Caco-2 (cell line): ENCODE measurements around the gene SNX25. TPM values are rescaled to one million over a fixed set of nuclear protein-coding genes. Genes with fewer than 3 reads are reported as not detected.
"Not testable (repeated sequence)": the region's sequence is repeated elsewhere in the genome, so short reads cannot be mapped to it uniquely, and the experiment has no call there.

Experiments used
- BruUV-seq: library from RNA; stranded (reverse); fragments of 400-500 nt; replicated peaks from 2 replicates; lab custom pipeline; 2021; lab: Mats Ljungman, UMichigan
- CTCF ChIA-PET: fragments of 300-600 bp; sonication (Branson Sonifier 250); formaldehyde crosslinking; loops from one replicate; lab custom pipeline; 2022; ENCODE audit warnings: antibody characterized with exemption; lab: Charles Lee
- POLR2A ChIA-PET: fragments of 300-600 bp; sonication (Branson Sonifier 250); formaldehyde crosslinking; loops from one replicate; lab custom pipeline; 2022; ENCODE audit warnings: antibody characterized with exemption; lab: Charles Lee
- DNase-seq, 2 experiments: peaks; one replicate each; pipeline versions ENCODE4 v3.0.0 to v3.0.0-alpha.2; 2020 to 2022
- H3K27me3 ChIP-seq: replicated peaks from 2 replicates; pipeline ENCODE4 v1.6.0; 2011; ENCODE audit warnings: low read length; ENCODE audit not compliant: control insufficient read depth, insufficient read depth
- H3K36me3 ChIP-seq: 2 replicates; pipeline ENCODE4 v1.5.1; 2011; ENCODE audit warnings: low read length; ENCODE audit not compliant: control insufficient read depth, insufficient read depth
- H3K4me1 ChIP-seq: fragments of 250-450 bp; sonication (Bioruptor Pico); 2 replicates; pipeline ENCODE4 v1.5.1; 2020; ENCODE audit warnings: mild to moderate bottlenecking
- H3K4me3 ChIP-seq: 2 replicates; pipeline ENCODE4 v1.5.1; 2011; ENCODE audit warnings: low read depth, mild to moderate bottlenecking, control low read depth, low read length
- H3K9me3 ChIP-seq: fragments of 250-450 bp; sonication (Bioruptor Pico); 2 replicates; pipeline ENCODE4 v1.5.1; 2020; ENCODE audit warnings: mild to moderate bottlenecking, moderate library complexity
- H3K27ac Mint-ChIP-seq: one replicate; pipeline ENCODE4 v1.8.0; 2022; ENCODE audit warnings: mixed read lengths; ENCODE audit not compliant: unreplicated experiment
- H3K27me3 Mint-ChIP-seq: one replicate; pipeline ENCODE4 v1.8.0; 2022; ENCODE audit warnings: mixed read lengths; ENCODE audit not compliant: insufficient read depth, unreplicated experiment
- H3K36me3 Mint-ChIP-seq: one replicate; pipeline ENCODE4 v1.8.0; 2022; ENCODE audit warnings: mild to moderate bottlenecking, mixed read lengths; ENCODE audit not compliant: insufficient read depth, unreplicated experiment
- H3K4me1 Mint-ChIP-seq: one replicate; pipeline ENCODE4 v1.8.0; 2022; ENCODE audit warnings: low read depth, mixed read lengths; ENCODE audit not compliant: unreplicated experiment
- H3K4me3 Mint-ChIP-seq: one replicate; pipeline ENCODE4 v1.8.0; 2022; ENCODE audit warnings: mild to moderate bottlenecking, moderate library complexity, mixed read lengths; ENCODE audit not compliant: unreplicated experiment
- H3K9me3 Mint-ChIP-seq: one replicate; pipeline ENCODE4 v1.8.0; 2022; ENCODE audit warnings: mixed read lengths; ENCODE audit not compliant: unreplicated experiment
- CTCF ChIP-seq, 2 experiments: fragments of 200-600 bp in 1 of 2; IDR thresholded peaks; 1 replicate in 1 of 2; 2 replicates in 1 of 2; pipeline versions ENCODE4 v1.5.1 to v1.8.0; 2011 to 2022; ENCODE audit warnings: antibody characterized with exemption in 1 of 2, control low read depth in 1 of 2, inconsistent platforms in 1 of 2, low read depth in 1 of 2, low read length in 1 of 2, mild to moderate bottlenecking in 1 of 2, moderate library complexity in 1 of 2; ENCODE audit not compliant: insufficient read depth in 1 of 2, severe bottlenecking in 1 of 2, unreplicated experiment in 1 of 2
- intact Hi-C: fragments of 100-400 bp; cut with micrococcal nuclease; formaldehyde crosslinking; loops from one replicate; pipeline ENCODE4 v1.10.0; 2022; ENCODE audit not compliant: unreplicated experiment
- total RNA-seq: library from RNA; stranded (reverse); gene quantifications from 2 replicates; pipeline ENCODE4 v1.2.3, GENCODE V29; 2022

The SNX25 gene
- total RNA-seq, 1 experiment from 2014 or later = 9.3 TPM

GRCh38 chr4:185207466-185207865 lies 1.9 kb upstream of the SNX25 start:
- H3K27me3 Mint-ChIP-seq = no peaks in the 10 kb centered on the region
- DNase-seq = no peak
- Histone ChIP-seq H3K4me3 (no peak overlapping the region), H3K27me3 (no peaks in the 10 kb centered on the region), H3K9me3 (no peaks in the 10 kb centered on the region), H3K4me1 (peaks cover 20% of the 10 kb centered on the region), H3K36me3 (no peaks in the 10 kb centered on the region)
- peaks cover 7% of the 10 kb centered on the region for H3K4me1 Mint-ChIP-seq
- H3K36me3 Mint-ChIP-seq = peaks cover 16% of the 10 kb centered on the region
- ChIA-PET POLR2A (no interaction called here), CTCF (no interaction called here)
- no peak overlapping the region for H3K4me3 Mint-ChIP-seq
- no peaks in the 10 kb centered on the region for H3K9me3 Mint-ChIP-seq
- intact Hi-C loops = no loop called here
- no peak overlapping the region for H3K27ac Mint-ChIP-seq
- TF ChIP-seq CTCF (IDR thresholded peaks at IDR 0.05; ENCODE audit: insufficient read depth in 1 of 2, low read depth in 1 of 2, low read length in 1 of 2, severe bottlenecking in 1 of 2, unreplicated experiment in 1 of 2) = no peak
- BruUV-seq = no TSS peak

- H3K4me1 Mint-ChIP-seq, BruUV-seq, DNase-seq, POLR2A ChIA-PET, H3K9me3 ChIP-seq, H3K9me3 Mint-ChIP-seq, H3K27me3 Mint-ChIP-seq, H3K4me3 Mint-ChIP-seq, CTCF ChIA-PET, H3K27ac Mint-ChIP-seq, H3K36me3 ChIP-seq, H3K4me1 ChIP-seq, H3K27me3 ChIP-seq: not testable (repeated sequence)
- intact Hi-C loops = loop anchor here (1.0 to 5.0 kb wide), 4 partner anchors 60 to 187 kb away; partner anchors contain the start of gene ANKRD37
- H3K4me3 ChIP-seq = peak overlapping the region; percentile 66
- peaks cover 11% of the 10 kb centered on the region for H3K36me3 Mint-ChIP-seq
Measured at GRCh38 chr4:185209852-185210101, 379 bp downstream of the SNX25 start.

- no peak for TF ChIP-seq CTCF (IDR thresholded peaks at IDR 0.05; ENCODE audit: insufficient read depth in 1 of 2, low read depth in 1 of 2, low read length in 1 of 2, severe bottlenecking in 1 of 2, unreplicated experiment in 1 of 2)
- intact Hi-C loops = loop anchor here (1.0 to 5.0 kb wide), 2 partner anchors 77 to 95 kb away; no protein-coding TSS in a partner anchor
- H3K9me3 Mint-ChIP-seq = no peaks in the 10 kb centered on the region
- H3K27ac Mint-ChIP-seq = peak overlapping the region; percentile 51
- H3K36me3 Mint-ChIP-seq = peaks cover 11% of the 10 kb centered on the region
- ChIA-PET CTCF (no interaction called here), POLR2A (no interaction called here)
- H3K4me1 Mint-ChIP-seq = no peaks in the 10 kb centered on the region
- H3K4me1 ChIP-seq = 0 out of 2 replicates have a peak, but pooled peaks cover 10% of the 10 kb centered on the region
- peak overlapping the region; percentile 66 for H3K4me3 ChIP-seq
- H3K27me3 Mint-ChIP-seq = no peaks in the 10 kb centered on the region
- H3K9me3 ChIP-seq = no peaks in the 10 kb centered on the region
- H3K4me3 Mint-ChIP-seq = peak overlapping the region; percentile 83
- H3K36me3 ChIP-seq = no peaks in the 10 kb centered on the region
- DNase-seq = peak; percentile 42 to 59
- no peaks in the 10 kb centered on the region for H3K27me3 ChIP-seq
- BruUV-seq = no TSS peak
Measured at GRCh38 chr4:185210102-185210981, 944 bp downstream of the SNX25 start.
